ENCODE data around the gene ADGRD2.

GRCh38 chr9:124526174-124526573 lies 75.9 kb downstream of the ADGRD2 start:
- TF ChIP-seq CTCF (IDR thresholded peaks at IDR 0.05) = no peak
- TF ChIP-seq EP300 (IDR thresholded peaks at IDR 0.05; ENCODE audit: low read depth) = no peak

Data from transverse colon (tissue), 3 donors.